HG03039 (cell line): ENCODE results near the gene GRID2.
"Not testable (repeated sequence)": the region's sequence is repeated elsewhere in the genome, so short reads cannot be mapped to it uniquely, and the experiment has no call there.

Source experiments
- ATAC-seq: cut with Tn5 transposase; IDR thresholded peaks from one replicate; pipeline ENCODE4 v1.9.1; 2021; ENCODE audit warnings: mild to moderate bottlenecking, moderate library complexity; ENCODE audit not compliant: unreplicated experiment

Gene GRID2

GRCh38 chr4:92433272-92433758, 129.5 kb downstream of the GRID2 start:
- no peak for ATAC-seq

DNA sequence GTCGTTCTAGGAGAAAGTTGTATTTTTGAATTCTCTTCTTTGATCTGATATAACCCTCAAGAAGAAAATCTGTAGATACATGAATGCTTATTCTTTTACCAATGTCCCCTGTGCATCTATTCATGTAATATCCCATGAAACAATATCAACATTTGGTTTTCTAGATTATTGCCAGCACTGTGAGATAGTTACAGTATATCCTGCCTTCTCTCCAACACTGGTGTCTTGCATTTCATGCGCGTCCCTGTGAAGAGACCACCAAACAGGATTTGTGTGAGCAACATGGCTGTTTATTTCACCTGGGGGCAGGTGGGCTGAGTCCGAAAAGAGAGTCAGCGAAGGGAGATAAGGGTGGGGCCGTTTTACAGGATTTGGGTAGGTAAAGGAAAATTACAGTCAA, 135.0 kb downstream of the GRID2 start:
- not testable (repeated sequence) for ATAC-seq

GRCh38 chr4:92442131-92442530, 138.4 kb downstream of the GRID2 start:
- ATAC-seq: not testable (repeated sequence)

- ATAC-seq: not testable (repeated sequence)
Observed at GRCh38 chr4:92444143-92444843, 140.5 kb downstream of the GRID2 start.

- ATAC-seq: no peak
Observed at GRCh38 chr4:92445127-92445526, 141.4 kb downstream of the GRID2 start.

GRCh38 chr4:92447255-92447905, 143.6 kb downstream of the GRID2 start:
- ATAC-seq: no peak

GRCh38 chr4:92448176-92448575, 144.4 kb downstream of the GRID2 start:
- not testable (repeated sequence) for ATAC-seq

- no peak for ATAC-seq
Observed at GRCh38 chr4:92450694-92451093, 146.9 kb downstream of the GRID2 start.

DNA sequence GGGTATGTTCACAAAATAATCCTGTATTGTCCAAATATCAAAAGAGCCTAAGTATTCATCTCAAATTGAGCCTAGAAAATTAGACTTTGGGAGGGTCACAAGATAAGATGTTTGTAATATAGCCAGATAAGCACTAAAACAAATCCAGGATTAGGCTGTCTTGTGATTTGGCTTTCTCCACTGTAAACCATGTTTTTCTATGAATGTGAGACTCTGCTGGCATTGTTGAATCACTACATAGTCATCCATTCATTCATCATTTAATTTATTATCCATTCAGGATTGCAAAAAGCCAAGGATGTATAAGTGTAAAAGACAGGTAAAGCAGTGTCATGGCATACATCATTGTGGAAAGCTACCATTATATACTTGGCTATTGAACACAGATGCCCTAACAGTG, 148.0 kb downstream of the GRID2 start:
- no peak for ATAC-seq

DNA sequence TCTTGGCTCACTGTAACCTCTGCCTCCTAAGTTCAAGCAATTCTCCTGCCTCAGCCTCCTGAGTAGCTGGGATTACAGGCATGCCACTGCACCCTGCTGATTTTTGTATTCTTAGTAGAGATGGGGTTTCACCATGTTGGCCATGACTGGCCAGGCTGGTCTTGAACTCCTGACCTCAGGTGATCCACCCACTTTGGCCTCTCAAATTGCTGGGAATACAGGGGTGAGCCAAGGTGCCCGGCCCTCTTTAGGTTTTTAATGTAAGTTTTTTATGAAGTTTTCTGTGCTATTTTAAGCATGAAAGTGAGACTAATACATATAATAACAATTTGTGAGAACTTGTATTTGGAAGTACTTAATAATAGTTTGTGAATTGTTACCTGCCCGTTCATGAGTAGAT, 148.6 kb downstream of the GRID2 start:
- not testable (repeated sequence) for ATAC-seq

DNA sequence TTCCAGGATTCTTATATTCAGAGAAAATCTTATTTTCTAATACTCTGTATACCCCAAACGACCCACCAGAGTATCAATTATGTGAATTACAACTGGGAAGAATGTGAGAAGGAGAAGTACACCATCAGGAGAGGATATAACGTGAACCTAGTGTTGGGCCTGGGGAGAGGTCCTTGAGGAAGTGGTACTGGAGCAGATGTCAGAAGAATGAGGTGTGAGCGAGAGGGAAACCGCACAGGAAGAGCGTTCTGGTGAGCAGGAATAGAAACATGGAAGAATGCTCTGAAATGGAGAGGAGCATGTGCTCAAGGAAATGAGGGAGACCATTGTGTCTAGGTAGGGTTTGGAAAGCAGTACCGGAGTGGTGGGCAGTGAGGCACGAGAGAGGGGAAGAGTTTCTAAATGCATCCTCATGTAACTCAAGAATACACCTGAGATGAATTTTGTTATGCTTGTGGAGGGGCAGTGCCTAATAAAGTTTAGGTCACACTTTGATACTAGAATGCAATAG, 151.6 kb downstream of the GRID2 start:
- no peak for ATAC-seq

GRCh38 chr4:92455951-92456350, 152.2 kb downstream of the GRID2 start:
- no peak for ATAC-seq

DNA sequence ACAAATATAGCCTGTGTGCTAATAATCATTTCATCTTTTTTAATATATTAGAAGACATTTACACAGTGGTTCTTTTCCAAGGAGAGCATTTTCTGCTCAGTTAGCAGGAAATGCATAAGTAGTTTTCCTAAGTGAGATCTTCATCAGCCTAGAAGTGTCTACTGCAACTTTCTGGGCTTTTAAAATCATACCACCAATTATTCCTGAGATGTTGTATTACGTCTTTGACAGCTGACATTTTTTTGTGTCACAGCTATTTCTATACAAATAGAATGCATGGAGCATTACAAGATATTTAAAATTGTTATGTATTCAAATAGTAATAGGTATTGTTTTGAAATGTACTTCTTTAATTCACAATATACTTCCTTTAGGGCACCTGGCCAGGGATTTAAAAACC, 158.0 kb downstream of the GRID2 start:
- ATAC-seq: no peak

- no peak for ATAC-seq
Observed at GRCh38 chr4:92477298-92477697, 173.5 kb downstream of the GRID2 start.

DNA sequence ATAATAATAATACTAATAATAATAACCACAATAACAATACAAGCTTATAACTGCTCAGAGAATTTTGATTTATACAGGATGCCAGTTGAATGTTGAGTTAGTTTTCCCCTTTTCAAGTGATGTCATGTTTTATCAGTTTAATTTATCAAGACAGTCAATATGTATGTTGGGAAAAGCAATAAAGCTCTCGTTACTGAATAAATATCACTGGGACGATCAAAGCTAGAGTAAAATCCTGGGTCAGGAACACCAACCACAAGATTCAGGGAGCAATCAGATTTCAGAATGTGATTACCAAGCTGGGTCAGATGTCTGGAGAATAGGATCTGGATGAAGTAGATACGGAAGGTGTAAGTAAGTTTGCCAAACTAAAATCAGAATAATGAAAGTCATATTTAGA, 179.6 kb downstream of the GRID2 start:
- ATAC-seq: no peak

DNA sequence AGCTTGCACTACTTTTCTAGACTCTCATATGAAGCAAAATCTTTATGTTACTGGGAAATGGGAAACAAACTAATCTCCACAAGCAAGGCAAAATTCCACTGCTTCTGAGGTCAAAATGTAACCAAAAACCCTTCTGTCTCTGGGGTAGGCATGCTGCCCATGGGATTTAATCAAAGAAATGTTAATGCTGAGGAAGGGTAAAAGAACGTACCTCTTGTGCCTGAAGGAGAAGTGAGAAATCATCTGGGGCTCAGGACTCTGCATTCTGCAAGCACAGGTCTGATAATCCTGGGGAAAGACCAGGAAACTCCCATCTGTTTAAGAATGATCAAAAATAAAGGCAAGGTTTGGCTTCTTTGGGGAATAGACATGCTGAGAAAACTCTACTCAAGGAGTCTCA, 184.7 kb downstream of the GRID2 start:
- no peak for ATAC-seq

DNA sequence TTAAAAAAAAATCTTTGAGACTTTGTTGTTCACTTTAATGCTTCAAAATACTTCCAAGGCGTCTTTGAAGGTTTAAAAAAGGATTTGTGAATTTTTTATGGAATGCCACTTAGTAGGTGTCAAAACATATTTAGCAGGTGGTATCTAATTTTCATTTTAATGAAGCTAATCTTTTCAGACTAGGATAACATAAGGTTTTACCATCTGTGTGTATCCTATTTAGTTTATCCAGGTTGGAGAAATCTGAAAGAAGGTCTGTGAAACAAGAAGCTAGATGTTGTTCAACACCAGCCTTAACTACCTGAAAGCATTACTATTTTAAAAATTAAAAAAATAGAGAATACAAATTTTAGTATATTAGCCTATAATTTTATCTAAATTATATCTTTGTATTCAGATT, 193.4 kb downstream of the GRID2 start:
- ATAC-seq: no peak

DNA sequence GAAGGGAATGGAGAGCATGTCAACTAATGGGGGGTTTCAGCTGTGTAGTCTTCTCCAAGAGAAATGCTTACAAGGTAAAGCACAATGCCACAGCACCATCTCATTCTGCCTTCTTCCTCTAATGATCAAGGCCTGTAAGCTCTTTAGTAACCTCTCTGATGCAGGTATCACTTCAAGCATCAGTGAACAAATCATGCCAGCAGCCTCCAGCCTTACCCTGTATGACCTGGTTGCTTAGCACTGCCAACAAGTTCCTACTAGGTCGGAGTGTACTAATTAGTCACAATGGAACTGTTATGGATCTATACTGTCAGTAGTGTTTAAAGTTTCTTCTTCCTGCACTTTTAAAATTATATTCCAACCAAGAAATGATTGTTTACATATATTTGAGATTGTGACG, 197.7 kb downstream of the GRID2 start:
- no peak for ATAC-seq

DNA sequence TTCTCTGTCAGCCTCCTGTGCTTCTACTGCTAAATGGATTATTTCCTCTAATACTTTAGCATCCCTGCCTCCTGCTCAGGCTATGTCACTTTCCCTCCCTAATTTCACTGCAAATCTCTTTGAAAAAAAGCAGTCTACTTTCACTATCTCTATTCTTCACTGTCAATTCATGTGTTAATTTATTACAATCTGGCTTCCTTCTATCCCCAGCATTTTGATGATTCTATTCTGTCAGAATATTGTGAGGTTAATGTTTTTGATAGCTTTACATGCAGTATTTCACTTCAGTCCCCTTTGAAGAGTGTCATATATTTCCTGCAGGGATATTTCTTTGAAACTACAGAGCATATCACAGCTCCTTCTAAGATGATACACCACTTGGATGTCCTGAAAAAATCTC, 203.2 kb downstream of the GRID2 start:
- no peak for ATAC-seq

GRCh38 chr4:92514627-92515026, 210.9 kb downstream of the GRID2 start:
- no peak for ATAC-seq

- no peak for ATAC-seq
Observed at GRCh38 chr4:92516450-92516849, 212.7 kb downstream of the GRID2 start.

- ATAC-seq: no peak
Observed at GRCh38 chr4:92519727-92520126, 216.0 kb downstream of the GRID2 start.
